HG03571 (cell line): ENCODE measurements around the gene TRIM38.
"Not testable (repeated sequence)": the region's sequence is repeated elsewhere in the genome, so short reads cannot be mapped to it uniquely, and the experiment has no call there.

Source experiments
- ATAC-seq: cut with Tn5 transposase; IDR thresholded peaks from one replicate; pipeline ENCODE4 v1.9.1; 2021; ENCODE audit not compliant: unreplicated experiment

TRIM38 gene, protein sequence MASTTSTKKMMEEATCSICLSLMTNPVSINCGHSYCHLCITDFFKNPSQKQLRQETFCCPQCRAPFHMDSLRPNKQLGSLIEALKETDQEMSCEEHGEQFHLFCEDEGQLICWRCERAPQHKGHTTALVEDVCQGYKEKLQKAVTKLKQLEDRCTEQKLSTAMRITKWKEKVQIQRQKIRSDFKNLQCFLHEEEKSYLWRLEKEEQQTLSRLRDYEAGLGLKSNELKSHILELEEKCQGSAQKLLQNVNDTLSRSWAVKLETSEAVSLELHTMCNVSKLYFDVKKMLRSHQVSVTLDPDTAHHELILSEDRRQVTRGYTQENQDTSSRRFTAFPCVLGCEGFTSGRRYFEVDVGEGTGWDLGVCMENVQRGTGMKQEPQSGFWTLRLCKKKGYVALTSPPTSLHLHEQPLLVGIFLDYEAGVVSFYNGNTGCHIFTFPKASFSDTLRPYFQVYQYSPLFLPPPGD

DNA sequence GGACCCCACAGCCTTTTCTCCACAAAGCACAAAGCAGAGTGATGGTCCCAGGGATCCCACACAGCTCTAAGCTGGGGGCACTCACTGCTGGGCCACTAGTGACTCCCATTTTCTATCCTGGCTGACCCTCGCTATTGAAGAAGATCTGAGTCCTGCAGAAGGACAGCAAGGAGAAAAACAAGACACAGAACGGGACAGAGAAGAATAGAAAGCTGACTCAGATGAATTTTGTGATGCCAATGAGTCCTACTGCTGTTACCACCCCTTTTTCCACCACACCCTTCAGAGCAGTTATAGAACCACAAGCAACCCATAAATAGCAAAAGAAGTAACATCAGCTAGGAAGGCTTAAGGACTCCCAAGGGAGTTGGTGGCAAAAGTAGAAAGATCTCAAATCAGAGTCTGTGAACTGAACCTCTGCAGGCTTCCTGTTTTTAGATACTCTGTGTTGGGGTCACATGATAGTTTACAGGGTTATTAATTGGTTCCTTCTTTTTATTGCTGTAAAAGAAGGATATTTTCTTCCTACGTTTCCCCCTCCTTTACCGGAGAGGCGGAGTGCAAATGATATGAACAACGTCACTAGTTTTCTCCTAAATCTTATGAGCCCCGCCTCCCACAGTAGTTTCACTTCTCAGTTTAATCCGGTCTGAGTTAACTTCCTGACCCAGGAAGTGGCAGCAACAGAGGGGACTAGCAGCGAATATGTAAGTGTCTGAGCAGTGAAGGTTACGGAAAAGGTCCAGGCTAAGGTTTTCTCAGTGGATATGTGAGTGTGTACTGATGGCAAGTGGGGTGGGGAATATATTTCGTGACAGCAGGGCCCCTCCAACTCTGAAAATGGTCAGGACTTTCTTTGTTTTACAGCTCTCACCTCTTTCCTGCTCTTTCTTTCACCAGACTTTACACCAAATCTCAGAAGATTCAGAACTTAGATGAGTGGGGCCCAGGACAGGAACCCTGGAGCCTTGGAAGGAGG, at the start of gene TRIM38:
Gene TRIM38, plus strand, starts transcription at position 654 of the 979 bp plus-strand sequence. CDS start 3,721 bp downstream, outside the sequence.
- ATAC-seq, result peak; percentile 76

DNA sequence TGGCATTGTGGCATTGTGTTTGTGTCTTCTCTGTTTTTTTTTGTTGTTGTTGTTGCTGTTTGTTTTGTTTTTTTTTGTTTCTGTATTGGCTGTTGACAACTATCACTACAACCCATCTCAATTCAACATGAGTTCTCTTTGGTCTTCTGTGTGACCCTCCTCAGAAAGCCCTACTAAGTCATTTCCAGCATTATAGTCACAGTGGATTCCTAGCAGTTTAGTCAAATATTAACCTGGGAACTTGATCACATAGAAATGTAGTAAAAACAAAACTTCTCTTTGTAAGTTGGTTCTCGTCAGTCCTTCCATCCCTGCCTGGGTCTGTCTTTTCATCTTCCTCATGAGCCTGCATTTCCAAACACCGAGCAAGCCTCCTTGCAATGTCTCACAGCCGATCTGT, 48.9 kb upstream of the TRIM38 start:
- ATAC-seq, result no peak

DNA sequence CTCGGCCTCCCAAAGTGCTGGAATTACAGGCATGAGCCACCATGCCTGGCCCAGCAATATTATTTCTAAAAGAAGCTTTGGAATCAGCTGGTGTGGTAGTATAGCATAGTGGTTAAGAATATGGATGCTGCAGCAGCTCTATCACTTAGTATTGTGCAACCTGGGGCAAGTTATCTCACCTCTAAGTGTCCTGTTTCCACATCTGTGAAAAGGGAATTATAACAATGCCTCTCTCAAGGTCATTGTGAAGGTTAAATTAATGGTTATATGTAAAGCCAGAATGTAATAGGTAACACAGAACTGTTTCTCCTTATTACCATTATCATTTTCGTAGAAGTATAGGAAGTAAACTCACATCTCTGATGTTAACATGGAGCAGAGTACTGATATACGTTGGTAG, 46.3 kb upstream of the TRIM38 start:
- ATAC-seq, result no peak

DNA sequence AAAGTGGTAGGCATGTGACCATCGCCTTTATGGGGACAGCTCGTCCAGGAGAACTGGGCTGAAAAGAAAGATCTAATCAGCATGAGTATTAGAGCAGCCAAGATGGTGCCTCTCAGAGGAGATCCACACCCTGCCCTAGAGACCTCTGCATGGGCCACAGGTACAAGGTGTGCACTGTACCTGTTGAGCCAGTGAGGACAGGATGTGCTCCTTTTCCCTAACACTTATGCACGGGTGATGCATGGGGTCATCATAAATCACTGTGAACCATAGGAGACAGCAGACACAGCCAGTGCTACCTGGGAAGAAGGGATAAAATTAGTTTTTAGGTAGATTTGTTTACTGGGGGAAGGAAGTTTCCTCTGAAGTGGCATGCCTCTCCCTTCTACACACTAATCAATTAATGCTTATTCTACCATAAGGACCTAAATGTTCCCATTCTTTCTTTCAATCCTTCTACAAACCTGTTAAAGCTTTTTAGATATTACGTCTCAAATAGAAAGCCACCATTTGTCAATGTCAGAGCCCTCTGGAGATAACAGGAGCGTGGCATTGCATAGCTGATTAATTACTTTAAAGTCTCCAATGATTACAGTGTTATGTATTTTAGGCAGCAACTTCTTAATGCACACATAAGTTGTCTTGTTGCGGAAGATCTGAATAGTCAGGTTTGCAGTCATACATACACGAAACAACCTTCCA, 45.7 kb upstream of the TRIM38 start:
- ATAC-seq, result no peak

DNA sequence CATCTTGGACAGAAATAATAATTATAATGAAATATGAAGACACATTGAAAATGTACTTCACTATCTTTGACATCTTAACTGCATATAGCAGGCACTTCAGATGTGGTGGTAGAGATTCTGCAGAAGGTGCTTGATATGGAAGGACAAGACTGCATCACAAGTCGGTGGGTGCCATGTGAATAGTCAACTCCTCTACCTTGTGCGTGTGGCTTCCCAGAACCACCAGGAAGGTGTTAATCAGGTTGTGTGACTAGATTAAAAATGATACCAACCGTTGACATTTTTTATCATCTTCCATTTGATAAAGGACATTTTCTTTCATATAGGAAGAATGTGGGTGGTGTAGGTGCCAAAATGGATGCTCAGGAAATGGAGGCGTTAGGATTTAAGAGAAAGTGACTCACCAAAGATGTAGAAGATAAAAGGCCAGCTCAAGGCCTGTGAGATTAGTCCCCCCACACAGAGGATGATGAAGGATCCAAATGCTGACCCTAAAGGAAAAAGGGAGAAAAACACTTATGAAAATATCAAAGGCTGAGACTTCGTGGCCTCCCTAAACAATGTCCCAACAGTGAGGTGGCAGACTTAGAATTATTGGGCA, 44.4 kb upstream of the TRIM38 start:
- no peak for ATAC-seq

DNA sequence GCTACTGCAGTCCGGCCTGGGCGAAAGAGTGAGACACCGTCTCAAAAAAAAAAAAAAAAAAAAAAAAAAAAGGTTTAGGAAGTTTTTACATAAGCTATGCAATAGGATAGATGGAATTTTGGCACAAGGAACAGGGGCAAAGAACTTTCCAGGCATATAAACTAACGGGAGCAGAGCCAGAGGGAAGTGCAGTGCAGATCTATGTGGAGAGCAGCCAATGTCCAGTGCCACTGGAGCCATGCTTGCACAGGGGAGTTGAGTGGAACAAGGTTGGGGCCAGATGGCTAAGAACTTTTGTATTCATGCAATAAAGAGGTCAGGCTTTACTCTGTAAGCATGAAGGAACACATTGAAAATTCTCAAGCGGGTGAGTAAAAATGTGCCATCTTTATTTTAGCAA, 42.9 kb upstream of the TRIM38 start:
- no peak for ATAC-seq

DNA sequence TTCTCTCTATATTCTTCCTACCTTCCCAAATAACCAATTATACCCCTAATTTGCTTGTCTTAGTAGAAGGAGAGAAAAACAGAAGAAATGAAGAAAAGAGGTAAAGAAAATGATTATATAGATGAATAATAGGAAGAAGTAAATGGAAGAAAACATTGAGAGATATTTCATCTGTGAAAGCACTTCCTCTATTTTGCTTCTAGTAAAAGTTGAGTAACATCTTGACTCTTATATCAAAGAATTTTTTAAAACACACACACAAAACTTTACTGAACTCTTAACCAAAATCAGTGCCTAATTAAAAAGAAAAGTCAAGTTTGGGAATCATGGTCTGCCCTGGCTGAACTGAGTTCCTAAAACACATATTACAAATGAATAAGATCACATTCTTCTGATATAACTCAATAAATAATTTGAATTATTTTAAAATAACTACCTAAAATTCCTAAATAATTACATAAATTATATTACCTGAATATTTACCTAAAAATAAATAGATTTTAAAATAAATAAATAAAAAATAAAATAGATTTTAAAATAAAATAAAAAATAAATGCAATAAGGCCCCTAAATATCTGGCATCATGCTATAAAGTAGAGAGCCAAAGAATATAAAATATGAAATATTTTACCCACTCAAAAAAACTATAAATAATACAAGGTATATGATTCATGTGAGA, 40.9 kb upstream of the TRIM38 start:
- ATAC-seq, result no peak

DNA sequence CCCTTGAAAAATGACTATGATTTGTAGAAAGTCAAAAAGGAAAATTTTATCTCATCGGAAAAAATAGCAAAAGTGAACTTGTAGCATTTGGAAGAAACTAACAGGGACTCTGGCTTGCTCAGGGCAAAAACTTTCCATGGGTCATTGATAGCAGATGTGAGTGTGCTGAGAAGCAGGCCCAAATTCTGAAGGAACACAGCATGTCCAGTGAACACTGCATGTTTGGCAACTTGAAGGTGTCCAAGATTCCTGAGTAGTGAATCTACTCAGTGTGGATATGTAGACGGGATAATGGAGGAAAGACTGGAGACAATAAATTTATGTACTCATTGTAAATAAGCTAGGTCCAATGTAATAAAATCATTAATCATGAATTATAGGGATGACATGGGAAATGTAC, 40.3 kb upstream of the TRIM38 start:
- no peak for ATAC-seq

DNA sequence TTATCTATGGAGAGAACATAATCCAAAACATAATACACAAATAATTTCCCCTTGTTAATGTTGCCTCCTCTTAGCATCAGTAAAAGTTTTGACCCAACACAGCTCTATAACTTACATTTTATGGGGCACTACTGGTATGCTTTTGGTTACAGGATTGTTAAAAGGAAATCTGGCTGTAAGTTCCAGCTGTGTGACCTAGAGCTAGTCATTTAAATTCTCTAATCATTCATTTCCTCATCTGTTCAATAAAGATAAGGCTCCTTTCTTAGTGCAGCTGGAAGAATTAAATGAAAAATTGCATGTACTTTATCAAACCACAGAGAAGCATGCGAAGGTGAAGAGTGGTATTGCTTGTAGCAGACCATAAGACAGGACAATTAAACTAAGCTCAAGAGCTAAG, 36.7 kb upstream of the TRIM38 start:
- no peak for ATAC-seq

DNA sequence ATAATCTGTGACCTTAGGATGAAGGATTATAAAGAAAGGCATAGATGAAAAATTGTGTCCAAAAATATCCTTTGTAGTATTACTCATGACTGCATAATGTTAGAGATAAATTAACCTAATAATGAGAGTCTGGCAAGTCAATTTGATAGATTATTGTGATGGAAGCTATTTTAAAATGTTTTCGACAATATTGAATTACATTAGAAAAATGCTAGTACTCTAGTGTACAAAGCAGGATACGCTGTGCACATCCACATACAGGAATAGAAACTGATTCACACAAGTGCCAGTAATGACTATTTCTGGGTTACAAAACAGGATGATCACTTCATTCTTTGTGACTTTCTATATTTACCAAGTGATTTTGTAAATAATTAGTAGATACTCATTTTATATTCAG, 35.4 kb upstream of the TRIM38 start:
- no peak for ATAC-seq

DNA sequence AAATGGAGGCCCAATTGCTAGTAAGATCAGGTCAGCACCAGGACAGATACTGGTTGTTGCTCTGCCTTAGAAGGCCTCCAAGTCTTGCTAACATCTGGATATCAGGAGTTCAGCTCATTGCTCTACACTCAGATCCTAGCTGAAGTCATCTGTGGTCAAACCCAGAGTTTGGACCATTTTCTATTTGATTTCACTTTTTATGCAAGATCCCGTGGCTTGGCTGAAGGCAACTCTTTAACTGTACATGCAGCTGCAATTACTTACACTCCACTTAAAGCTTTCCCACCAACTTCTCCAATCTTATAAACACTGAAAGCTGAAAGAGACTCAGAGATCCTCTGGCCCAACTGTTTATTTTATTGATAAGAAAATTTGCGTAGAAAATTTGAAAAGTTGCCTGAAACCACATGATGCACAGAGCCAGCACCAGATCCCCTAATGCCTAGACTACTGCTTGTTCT, 34.8 kb upstream of the TRIM38 start:
- no peak for ATAC-seq

DNA sequence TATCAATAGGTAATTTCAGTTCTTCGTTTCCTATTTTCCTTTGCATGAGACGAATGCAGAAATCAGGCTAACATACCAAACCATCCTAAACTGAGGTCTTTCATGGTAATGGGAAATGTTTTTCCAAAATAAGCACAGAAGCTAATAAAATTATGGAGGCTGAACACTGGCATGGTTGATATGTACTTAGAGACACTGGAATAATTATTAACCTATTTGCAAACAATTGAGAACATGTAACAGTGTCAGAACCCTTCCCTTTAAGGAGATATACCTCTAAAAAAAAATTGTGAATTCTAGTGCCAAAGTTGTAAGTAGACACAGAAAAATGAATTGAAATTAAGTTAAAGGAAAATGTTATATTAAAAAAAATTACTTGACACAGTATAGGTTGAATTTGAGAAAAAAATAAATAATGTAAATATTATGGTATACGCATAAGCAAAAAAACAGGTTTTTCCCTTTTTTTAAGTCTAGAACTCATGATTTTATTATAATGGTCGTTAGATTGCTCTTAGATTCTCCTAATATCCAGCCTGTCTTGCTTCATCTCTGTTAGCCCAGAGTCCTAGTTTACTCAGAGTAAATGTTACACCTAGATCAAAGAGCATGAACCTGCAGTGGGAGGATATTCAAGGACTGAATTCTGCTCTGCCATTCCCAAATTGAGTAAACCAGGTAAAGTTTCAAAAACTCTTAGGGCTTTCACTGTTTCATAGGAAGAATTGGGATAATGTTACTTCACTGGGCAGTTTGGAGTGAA, 33.9 kb upstream of the TRIM38 start:
- no peak for ATAC-seq

DNA sequence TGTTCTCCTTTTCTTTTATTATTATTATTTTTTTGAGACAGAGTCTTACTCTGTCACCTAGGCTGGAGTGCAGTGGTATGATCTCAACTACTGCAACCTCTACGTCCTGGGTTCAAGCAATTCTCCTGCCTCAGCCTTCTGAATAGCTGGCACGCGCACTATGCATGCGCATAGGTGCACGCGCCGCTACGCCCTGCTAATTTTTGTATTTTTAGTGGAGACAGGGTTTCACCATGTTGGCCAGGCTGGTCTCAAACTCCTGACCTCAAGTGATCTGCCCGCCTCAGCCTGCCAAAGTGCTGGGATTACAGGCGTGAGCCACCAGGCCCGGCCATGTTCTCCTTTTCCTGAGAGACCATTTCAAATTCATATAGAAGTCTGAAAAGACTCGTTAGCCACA, 32.8 kb upstream of the TRIM38 start:
- ATAC-seq, result not testable (repeated sequence)

DNA sequence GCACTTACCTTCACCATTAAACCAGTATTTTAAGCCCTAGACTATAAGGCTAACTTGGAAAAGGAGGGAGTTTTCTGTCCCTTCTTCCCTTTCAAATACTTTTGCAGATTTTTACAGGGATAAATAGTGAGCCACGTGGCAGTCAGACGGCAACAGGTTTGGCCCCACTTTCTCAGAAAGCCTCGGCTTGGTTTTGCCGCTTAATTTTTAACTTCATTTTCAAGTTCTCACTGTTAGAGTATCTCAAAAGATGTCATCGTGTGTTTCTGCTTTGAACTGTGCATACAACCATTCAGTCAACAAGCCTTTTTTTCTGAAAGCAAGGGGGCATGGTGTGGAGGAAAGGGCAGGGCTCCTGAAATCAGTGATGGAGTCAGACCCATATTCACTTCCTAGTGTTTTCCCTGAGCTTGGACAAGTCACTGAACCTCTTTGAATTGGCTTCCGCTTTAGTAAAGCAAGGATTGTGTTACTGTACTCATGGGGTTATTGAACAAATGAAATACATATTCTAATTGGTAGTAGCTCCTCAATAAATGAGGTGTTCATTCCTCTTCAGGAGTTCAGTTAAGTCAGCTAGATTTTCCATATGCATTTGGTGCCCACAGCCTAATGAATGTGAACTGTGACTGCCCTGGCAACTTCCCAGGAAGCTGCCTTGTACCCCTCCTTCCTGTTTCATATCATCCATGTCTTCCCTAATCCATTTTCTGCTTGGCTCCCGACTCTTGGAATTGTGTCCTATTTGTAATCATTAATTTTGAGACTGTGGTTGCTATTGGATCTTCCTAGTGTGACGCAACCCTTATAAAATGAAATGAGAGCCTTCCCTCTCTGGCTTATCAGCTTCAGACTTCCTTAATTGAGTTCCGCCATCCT, 31.8 kb upstream of the TRIM38 start, which contains the start of gene SLC17A2:
Gene SLC17A2, minus strand, starts transcription at position 160 of the 879 bp plus-strand sequence. CDS start 4,895 bp downstream, outside the sequence.
- no peak for ATAC-seq

DNA sequence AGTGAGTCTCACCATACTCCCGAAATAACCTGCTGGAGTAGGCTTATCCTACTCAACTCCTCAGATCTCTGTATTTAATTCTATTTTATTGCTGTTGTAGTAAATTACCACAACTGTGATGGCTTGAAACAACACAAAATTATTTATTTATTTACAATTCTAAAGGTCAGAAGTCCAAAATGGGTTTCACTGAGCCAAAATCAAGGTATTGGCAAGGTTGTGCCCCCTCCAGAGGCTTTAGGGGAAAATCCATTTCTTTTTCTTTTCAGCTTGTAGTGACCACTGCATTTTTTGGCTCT, 31.2 kb upstream of the TRIM38 start:
- ATAC-seq, result no peak

DNA sequence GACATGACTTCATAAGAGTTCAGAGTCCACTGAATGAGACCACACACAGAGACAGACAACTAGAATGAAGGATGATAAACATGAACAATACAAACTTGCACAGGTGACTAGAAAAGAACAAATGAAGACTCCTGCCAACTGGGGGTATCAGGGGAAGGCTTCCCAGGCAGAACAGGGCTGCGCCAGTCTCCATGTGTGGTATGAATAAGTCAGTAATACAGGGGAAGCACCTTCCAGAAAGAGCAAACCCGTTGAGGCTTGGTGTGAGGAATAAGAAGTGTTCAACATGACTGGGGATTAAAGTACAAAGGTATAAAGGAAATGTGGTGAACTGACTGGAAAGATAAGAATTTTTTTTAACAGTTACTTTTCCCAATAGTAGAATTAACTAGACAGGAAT, 28.4 kb upstream of the TRIM38 start:
- ATAC-seq, result no peak

DNA sequence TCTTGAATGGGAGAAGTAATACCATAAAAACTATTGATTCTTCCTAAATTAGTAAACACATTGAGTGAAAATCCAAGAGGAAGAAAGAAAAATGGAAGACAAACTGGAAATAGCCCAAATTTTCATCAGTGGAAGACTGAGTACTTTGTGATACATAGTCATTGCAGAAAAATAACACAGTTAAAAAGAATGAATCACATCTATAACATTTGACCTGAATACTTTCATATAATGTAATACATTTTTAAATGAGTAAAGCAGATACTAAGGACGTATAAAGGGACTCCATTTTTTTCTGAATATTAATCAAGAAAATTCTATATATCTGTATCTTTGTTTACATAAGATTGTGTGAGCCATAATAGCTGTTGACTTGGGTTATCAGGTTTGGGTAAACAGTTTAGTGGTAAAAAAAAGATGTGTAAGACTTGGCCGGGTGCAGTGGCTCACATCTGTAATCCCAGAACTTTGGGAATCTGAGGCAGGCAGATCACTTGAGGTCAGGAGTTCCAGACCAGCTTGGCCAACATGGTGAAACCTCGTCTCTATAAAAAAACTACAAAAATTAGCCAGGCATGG, 27.8 kb upstream of the TRIM38 start:
- ATAC-seq, result no peak

DNA sequence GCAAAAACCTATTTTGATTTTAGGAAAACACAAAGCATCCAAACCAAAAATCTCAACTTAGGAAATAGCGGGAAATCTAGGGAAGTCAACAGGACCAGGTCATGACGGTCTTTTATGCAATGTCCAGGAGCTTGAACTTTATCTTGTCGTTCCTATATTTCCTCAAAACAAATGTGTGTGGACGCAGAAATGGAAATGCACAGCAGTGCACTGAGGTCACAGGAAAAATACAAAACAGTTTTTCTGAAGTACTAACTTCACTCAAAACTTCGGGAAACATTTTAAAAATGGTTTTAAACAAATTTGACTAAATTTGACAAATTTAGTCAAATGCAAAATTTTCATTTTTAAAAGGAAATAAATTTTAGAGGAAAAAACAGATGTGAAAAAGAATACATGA, 26.6 kb upstream of the TRIM38 start:
- ATAC-seq, result no peak
